HG03460 (cell line): Measurements from ENCODE around the gene SAMD7.

Source experiments
- ATAC-seq: cut with Tn5 transposase; IDR thresholded peaks from one replicate; pipeline ENCODE4 v1.9.1; 2021; ENCODE audit not compliant: unreplicated experiment

The SAMD7 gene

DNA sequence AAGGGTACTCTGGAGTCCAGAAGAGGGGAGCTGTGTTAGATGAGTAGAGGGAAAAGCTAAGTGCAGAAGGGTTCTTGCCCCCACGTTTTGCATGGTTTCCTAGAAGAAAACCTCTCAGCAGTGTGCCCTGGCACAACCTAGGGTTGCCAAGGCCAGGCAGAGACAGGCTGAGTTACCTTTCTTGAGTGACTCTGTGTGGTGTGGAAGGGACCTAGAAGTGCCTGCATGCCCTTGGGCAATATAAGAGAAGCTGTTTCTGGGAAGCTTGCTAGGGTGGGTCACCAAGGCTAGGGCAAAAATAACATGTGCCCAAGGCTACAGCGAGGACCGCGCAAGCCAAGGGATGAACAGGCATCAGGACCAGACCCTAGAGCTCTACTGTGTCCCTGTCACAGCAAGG is 3.4 kb upstream of the SAMD7 start:
- no peak for ATAC-seq

- no peak for ATAC-seq
These were observed 2.0 kb downstream of the SAMD7 start for GRCh38 chr3:169913323-169913722.

DNA sequence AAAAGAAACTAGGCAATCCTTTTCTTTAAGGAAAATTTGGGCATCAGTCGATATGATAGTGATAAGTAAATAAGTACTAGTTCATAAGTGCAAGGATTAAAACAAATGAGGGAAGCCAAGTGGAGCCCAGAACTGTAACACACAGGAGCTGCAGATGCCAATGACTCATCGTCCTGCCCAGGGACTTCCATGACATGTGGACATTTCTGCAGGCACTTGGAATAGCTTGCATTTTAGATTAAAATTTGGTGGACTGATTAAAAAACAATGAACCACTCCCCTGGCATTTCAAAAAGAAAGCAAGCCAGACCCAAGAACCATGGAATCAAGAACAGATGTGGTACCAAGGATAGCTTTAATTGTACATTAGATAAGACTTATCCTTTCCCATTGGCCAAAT is 2.9 kb downstream of the SAMD7 start:
- ATAC-seq = no peak

DNA sequence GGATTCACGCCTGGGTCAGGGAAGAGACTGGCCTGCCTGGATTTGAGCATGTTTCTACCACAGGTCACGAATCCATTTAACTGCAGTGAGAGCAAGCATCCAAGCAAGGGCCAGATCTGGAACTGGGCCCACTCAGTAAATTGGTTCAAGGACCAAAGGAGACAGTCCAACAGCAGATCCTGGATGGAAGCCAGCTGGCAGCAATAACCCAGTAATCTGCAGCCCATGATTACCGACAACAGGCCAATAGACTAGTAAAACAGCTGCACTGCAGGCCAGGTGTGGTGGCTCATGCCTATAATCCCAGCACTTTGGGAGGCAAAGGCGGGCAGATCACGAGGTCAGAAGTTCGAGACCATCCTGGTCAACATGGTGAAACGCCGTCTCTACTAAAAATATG is 11.8 kb downstream of the SAMD7 start:
- ATAC-seq = no peak

- no peak for ATAC-seq
These were observed 12.5 kb downstream of the SAMD7 start for GRCh38 chr3:169923831-169924230.

DNA sequence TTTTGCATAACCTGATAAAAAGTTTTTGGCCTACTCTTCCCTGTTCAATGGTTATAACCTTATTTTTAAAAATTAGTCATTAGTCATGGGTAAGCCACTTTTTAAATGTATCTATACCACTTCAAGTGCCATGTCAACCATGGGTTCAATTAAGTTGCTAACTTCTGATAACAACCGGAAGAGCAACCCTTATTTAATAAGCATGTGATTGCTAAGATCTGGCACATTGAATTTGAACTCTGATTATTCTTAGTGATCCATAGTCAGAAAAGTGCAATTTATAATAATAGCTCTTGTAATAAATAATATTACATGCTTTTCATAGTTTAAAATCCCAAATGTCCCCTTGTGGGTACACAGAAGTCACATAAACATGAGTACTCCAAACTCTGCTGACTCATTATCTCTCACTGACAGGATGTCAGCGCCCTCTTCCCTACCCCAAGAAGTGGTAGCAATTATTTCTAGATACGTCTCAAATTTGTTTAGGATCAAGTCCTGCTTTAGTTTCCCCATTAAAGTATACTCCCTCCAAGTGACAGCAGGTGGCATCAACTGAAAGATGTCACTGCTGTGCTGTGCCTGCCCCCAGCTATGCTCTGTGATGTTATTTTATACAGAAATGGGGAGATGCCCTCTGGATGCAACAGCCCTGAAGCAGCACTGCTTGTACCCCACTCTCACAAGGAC is 18.6 kb downstream of the SAMD7 start:
- peak; percentile 25 for ATAC-seq

DNA sequence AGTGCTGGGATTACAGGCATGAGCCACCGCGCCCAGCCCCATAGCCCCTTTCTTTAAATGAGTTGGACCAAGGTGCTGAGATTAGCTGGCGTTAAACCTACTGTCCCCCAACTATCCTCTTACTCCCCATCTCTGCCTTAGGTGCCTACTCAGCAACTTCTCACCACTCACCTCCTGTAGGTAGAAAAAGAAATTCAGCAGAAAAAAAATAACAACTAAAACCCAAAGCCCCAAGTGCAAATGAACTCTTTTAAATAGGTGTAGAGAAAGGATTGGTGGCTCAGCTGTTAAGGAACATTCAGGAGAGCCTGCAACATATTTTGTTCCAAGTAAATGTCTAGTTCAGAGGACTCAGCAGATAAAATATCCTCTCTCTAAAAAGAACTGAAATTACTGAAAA is 19.5 kb downstream of the SAMD7 start:
- ATAC-seq = no peak

DNA sequence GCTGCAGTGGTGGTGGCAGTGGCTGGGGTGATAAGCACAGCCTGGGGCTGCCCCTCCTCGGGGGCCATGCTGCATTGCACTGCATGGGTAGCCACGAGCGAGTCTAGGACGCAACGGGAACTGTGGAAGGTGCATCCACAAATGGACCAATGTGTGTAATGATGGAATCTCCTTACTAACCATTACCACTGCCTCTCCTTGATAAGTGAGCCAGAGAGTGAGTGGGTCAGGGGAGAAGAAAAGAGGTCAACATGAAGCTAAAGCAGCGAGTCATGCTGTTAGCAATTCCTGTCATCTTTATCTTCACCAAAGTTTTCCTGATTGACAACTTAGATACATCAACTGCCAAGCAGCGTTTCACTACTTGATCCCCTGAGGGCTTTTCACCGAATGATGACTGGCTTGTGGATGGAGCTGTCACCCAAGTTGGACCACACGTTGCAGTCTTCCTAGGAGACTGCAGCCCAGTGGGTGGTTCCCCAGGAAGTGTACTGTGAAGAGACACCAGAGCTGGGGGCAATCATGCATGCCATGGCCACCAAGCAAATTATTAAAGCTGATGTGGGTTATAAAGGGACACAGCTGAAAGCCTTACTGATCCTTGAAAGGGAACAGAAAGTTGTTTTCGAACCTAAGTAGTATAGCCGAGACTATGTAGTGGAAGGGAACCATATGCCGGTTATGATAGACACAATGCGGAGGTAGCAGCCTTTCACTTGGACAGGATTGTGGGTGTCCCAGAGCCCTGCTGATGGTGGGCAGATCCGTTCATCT is 20.6 kb downstream of the SAMD7 start:
- peak; percentile 97 for ATAC-seq

DNA sequence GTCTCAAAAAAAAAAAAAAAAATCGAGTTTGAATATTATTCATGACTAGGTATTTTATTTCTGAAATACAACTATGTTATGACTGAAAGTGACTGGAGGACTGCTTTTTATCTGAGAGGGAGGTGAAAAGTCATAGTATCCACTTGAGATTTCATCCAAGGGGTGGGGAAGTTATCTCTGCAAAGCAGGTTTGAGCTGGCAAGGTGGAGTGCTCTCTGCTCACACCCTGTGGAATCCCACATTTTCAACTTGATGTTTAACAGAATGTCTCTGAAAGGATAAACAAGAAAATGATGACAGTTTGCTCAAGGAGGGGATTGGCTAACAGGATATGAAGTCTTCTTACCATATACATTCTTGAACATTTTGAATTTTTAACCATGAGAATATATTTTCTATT is 27.9 kb downstream of the SAMD7 start:
- ATAC-seq = no peak

DNA sequence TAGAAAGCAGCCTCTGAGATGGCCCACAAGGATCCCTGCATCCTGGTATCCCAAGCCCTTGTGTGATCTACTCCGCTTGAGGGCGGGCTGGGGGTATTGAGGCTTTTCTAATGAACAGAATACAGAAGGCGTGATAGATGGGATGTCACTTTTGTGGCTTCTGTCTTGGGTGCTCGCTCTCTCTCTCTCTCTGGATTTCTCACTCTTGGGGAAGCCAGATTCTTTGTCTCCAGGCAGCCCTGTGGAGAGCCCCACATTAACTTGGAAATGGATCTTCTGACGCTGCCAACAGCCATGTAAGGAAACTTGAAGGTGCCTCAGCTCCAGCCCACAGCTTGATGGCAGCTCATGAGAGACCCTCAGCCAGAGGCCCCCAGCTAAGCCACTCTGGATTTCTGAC is 28.4 kb downstream of the SAMD7 start:
- no peak for ATAC-seq

DNA sequence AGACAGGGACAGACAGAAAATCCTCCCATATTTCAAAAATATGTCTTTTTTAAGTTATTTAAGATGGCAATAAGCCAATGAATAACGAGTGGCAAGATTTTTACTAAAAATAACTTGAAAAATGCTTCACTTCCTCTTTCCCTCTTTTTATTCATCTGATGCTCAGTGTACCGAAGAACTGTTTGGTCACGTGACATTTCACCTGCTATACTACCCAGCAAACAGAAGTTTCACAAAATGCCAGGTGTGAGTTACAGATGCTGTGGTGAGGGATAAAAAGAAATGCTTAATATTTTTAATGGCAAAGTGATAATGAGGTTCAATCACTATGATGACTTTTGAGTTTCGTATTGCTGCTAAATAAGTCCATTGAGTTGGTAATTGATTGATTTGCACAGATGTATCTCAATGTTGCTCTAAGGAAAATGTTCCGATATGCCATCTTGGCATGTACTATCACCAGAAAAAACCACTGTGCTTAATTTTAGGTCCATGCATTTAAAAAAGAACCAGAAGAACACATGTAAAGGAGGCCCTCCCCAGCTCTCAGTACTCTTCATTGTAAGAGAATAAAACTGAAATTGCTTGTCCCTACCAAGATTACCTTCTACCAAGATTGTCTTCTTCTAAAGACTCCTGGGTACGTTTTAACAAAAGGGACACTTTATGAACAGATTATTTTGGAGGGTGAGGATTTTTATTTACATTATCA is 29.3 kb downstream of the SAMD7 start:
- peak; percentile 64 for ATAC-seq

DNA sequence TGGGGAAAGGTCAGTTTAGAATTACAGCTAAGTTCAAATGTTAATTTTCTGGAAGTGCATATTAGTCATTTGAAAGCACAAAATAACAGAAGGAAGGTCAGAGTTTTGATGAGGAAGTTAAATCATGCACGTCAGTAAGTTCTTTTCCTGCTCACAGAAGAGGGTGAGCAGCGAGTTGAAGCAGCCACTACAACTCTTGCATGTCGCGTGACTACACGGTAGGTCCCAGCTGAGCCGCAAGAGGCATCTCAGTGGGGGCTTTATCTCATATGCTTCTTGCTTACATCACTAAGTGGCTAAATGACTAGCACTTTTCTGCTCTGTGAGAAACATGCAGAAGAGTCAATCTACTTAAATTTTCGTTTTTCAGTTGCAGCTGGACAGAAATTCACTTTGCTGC is 33.9 kb downstream of the SAMD7 start:
- peak; percentile 89 for ATAC-seq

GRCh38 chr3:169946336-169946735 is 35.0 kb downstream of the SAMD7 start:
- no peak for ATAC-seq

GRCh38 chr3:169948559-169949448 is 37.4 kb downstream of the SAMD7 start:
- ATAC-seq = no peak

DNA sequence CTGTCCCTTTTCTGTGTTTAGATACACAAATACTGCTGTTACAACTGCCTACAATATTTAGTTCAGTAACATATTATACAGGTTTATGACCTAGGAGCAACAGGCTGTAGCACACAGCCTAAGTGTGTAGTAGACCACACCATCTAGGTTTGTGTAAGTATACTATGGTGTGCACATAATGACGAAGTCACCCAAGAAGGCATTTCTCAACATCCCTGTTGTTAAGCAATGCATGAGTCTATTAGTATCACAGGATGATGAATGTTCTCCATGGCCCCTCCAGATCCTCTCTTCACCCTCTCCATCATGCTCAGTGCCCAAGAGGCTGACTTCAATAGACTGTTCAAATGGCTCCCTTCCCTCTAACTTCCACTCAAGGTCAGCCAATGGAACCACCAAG is 40.7 kb downstream of the SAMD7 start:
- ATAC-seq = no peak

- ATAC-seq = peak; percentile 12
These were observed 42.2 kb downstream of the SAMD7 start for GRCh38 chr3:169953462-169954141.

- peak; percentile 67 for ATAC-seq
These were observed 42.9 kb downstream of the SAMD7 start for GRCh38 chr3:169954142-169954756.

- ATAC-seq = no peak
These were observed 44.0 kb downstream of the SAMD7 start for GRCh38 chr3:169955406-169955805.

GRCh38 chr3:169964176-169964575 is 52.8 kb downstream of the SAMD7 start:
- no peak for ATAC-seq
